ENCODE measurements around the gene WDR91.

The WDR91 gene

GRCh38 chr7:135195968-135196629, 15.2 kb downstream of the WDR91 start:
- no peak for TF ChIP-seq CTCF (IDR thresholded peaks at IDR 0.05)
- no peak overlapping the region for H3K4me3 ChIP-seq (ENCODE audit: low read depth in 1 of 2, low read length in 1 of 2)
- H3K36me3 ChIP-seq, result peaks cover 94% of the 10 kb centered on the region
- no peaks in the 10 kb centered on the region for H3K27me3 ChIP-seq
- H3K27ac ChIP-seq, result no peak overlapping the region
- no peaks in the 10 kb centered on the region for H3K4me1 ChIP-seq (ENCODE audit: control insufficient read depth in 1 of 2, insufficient read depth in 1 of 2, low read depth in 1 of 2, low read length in 1 of 2)
- H3K9me3 ChIP-seq, result no peaks in the 10 kb centered on the region

GRCh38 chr7:135195156-135195555, 16.2 kb downstream of the WDR91 start:
- Histone ChIP-seq H3K4me3 (ENCODE audit: low read depth in 1 of 2, low read length in 1 of 2) (no peak overlapping the region), H3K9me3 (no peaks in the 10 kb centered on the region), H3K27me3 (no peaks in the 10 kb centered on the region), H3K27ac (no peak overlapping the region), H3K4me1 (ENCODE audit: control insufficient read depth in 1 of 2, insufficient read depth in 1 of 2, low read depth in 1 of 2, low read length in 1 of 2) (no peaks in the 10 kb centered on the region), H3K36me3 (peaks cover 87% of the 10 kb centered on the region)
- no peak for TF ChIP-seq CTCF (IDR thresholded peaks at IDR 0.05)

- H3K4me3 ChIP-seq (ENCODE audit: low read depth in 1 of 2, low read length in 1 of 2), result no peak overlapping the region
These were observed 16.7 kb downstream of the WDR91 start for GRCh38 chr7:135194494-135195095.

GRCh38 chr7:135193615-135194081, 17.7 kb downstream of the WDR91 start:
- H3K36me3 ChIP-seq, result peaks cover 84% of the 10 kb centered on the region
- H3K4me1 ChIP-seq (ENCODE audit: control insufficient read depth in 1 of 2, insufficient read depth in 1 of 2, low read depth in 1 of 2, low read length in 1 of 2), result no peaks in the 10 kb centered on the region
- H3K9me3 ChIP-seq, result no peaks in the 10 kb centered on the region
- no peak overlapping the region for H3K27ac ChIP-seq
- no peak for TF ChIP-seq CTCF (IDR thresholded peaks at IDR 0.05)
- no peaks in the 10 kb centered on the region for H3K27me3 ChIP-seq
- H3K4me3 ChIP-seq (ENCODE audit: low read depth in 1 of 2, low read length in 1 of 2), result no peak overlapping the region

More at GRCh38 chr7:135194494-135195095, 16.7 kb downstream of the WDR91 start:
- Histone ChIP-seq H3K4me1 (ENCODE audit: control insufficient read depth in 1 of 2, insufficient read depth in 1 of 2, low read depth in 1 of 2, low read length in 1 of 2) (no peaks in the 10 kb centered on the region), H3K27ac (no peak overlapping the region), H3K36me3 (peaks cover 84% of the 10 kb centered on the region), H3K27me3 (no peaks in the 10 kb centered on the region), H3K9me3 (no peaks in the 10 kb centered on the region)
- TF ChIP-seq CTCF (IDR thresholded peaks at IDR 0.05), result no peak

- no peak for TF ChIP-seq CTCF (IDR thresholded peaks at IDR 0.05)
- Histone ChIP-seq H3K27ac (no peak overlapping the region), H3K9me3 (no peaks in the 10 kb centered on the region), H3K4me1 (ENCODE audit: control insufficient read depth in 1 of 2, insufficient read depth in 1 of 2, low read depth in 1 of 2, low read length in 1 of 2) (no peaks in the 10 kb centered on the region), H3K4me3 (ENCODE audit: low read depth in 1 of 2, low read length in 1 of 2) (no peak overlapping the region), H3K27me3 (no peaks in the 10 kb centered on the region), H3K36me3 (peaks cover 84% of the 10 kb centered on the region)
These were observed 18.3 kb downstream of the WDR91 start for GRCh38 chr7:135192914-135193536.

Data from neutrophil (primary cell).